ENCODE results near the gene TPX2. TPM values are rescaled to one million over a fixed set of nuclear protein-coding genes. Genes with fewer than 3 reads are reported as not detected.

The TPX2 gene
- total and polyA plus RNA-seq, 7 donors, result 0.63 to 8.5 (median 2.2) TPM

DNA sequence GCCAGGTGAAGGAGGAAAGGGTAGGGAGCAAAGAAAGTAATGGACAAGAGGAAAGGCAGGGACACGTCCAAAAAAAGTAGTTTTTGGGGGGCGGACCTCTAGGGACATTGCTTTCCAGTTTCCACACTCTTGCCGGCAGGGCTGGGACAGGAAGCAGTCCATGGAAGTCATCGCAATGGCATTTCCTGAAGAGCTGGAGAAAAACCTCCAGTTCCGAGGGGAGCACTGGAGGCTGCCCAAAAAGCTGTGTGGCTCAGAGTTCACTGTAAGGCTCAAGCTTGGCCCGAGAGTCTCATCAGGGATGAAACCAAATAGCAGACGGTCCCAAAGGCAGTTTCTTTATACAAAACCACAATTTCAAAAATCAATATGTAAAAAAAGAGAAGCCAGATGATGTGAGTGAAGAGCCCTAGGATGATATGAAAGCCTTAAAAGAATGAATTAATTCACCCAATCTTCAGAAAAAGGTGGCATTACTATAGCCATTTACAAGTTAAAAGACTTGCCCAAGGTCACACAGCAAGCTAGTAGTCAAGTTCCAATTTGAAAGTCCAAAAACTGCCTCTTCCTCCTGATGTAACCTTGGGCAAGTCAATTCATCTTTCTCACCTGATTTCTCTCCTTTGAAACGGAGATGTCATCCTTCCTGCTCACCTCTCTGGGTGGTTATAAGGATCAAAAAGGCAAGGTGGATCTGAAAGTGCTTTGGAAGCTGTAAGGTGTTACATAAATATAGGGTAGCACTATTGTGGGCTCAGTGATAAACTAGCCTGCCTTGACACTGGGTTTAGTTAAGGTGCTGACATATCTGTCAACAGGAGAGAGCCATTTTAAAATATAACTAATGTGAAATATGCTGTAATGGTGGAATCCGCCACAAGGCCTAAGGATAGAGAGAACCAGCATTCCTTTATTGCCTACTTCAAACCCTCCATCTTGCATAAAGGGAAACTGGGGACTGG, 25.5 kb upstream of the TPX2 start:
- 38 to 48% (median 44%) methylated on average over 9 of the region's 9 CpGs for WGBS, 3 donors
- DNase-seq, result peak; percentile 88 to 90

DNA sequence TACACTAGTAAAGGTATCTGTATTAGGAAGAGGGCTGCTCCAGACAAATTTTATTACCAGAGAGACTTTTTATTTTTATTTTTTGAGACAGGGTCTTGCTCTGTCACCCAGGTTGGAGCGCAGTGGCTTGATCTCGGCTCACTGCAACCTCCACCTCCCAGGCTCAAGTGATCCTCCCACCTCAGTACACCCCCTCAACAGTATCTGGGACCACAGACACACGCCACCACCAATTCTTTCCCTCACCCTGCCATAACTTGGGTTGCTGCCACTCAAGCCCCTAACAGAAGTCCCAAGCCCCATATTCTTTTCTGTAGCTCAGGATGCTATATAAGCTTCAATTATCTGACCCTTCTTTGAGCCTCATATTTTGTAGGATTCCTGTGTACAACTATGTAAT, 23.3 kb upstream of the TPX2 start:
- H3K27me3 ChIP-seq (ENCODE audit: insufficient read depth in 3 of 3, low read length in 2 of 3), result no peaks in the 10 kb centered on the region
- intact Hi-C loops (cut with DNase I), result loop anchor here in 1 of 2 donors (10.0 kb wide), 1 partner anchor 141 kb away; no protein-coding TSS in a partner anchor
- H3K9me3 ChIP-seq, result no peaks in the 10 kb centered on the region
- H3K4me3 ChIP-seq, result peak overlapping the region; percentile 85
- H3K4me1 ChIP-seq, result peaks cover 89% of the 10 kb centered on the region
- 57 to 62% (median 61%) methylated on average over 3 of the region's 3 CpGs for WGBS, 3 donors
- peaks cover 20 to 64% of the 10 kb centered on the region in 2 donors for H3K36me3 ChIP-seq (ENCODE audit: insufficient read depth in 1 of 2, low read depth in 1 of 2)
- DNase-seq, result no peak
- TF ChIP-seq, protein P1, sequence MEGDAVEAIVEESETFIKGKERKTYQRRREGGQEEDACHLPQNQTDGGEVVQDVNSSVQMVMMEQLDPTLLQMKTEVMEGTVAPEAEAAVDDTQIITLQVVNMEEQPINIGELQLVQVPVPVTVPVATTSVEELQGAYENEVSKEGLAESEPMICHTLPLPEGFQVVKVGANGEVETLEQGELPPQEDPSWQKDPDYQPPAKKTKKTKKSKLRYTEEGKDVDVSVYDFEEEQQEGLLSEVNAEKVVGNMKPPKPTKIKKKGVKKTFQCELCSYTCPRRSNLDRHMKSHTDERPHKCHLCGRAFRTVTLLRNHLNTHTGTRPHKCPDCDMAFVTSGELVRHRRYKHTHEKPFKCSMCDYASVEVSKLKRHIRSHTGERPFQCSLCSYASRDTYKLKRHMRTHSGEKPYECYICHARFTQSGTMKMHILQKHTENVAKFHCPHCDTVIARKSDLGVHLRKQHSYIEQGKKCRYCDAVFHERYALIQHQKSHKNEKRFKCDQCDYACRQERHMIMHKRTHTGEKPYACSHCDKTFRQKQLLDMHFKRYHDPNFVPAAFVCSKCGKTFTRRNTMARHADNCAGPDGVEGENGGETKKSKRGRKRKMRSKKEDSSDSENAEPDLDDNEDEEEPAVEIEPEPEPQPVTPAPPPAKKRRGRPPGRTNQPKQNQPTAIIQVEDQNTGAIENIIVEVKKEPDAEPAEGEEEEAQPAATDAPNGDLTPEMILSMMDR (IDR thresholded peaks at IDR 0.05), result no peak
- H3K27ac ChIP-seq, result peak overlapping the region; percentile 98
- no peak for ATAC-seq

More for the DNA sequence above, 25.5 kb upstream of the TPX2 start:
- TF ChIP-seq, protein P1 (IDR thresholded peaks at IDR 0.05), result no peak
- no peaks in the 10 kb centered on the region for H3K9me3 ChIP-seq
- H3K36me3 ChIP-seq (ENCODE audit: insufficient read depth in 1 of 2, low read depth in 1 of 2), result peaks cover 15 to 43% of the 10 kb centered on the region in 2 donors
- peak in 3 of 4 donors; percentile 38 to 54 (median 49) for ATAC-seq
- H3K4me1 ChIP-seq, result peaks cover 93% of the 10 kb centered on the region
- H3K27me3 ChIP-seq (ENCODE audit: insufficient read depth in 3 of 3, low read length in 2 of 3), result no peaks in the 10 kb centered on the region
- intact Hi-C loops (cut with DNase I), result loop anchor here in 1 of 2 donors (10.0 kb wide), 1 partner anchor 139 kb away; no protein-coding TSS in a partner anchor
- peak overlapping the region; percentile 85 for H3K27ac ChIP-seq
- H3K4me3 ChIP-seq, result peak overlapping the region; percentile 53

DNA sequence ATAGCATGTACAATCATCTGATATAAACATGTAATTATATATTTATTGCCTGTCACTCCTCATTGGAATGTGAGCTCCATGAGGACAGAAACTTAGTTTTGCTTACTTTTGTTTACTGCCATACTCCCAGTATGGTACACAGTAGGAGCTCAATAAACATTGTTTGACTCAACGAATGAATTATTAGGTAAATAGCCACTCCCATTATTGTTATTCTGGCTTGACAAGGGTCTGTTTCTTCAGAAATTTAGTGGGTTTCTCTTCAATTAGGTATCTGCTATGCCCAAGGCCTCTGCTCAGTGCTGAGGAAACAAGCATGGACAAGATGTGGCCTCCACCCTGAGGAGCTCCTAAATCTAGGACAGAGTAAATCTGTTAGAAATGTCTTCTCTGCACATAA, 22.7 kb upstream of the TPX2 start:
- ATAC-seq (no peak), DNase-seq (no peak)
- H3K27me3 ChIP-seq (ENCODE audit: insufficient read depth in 3 of 3, low read length in 2 of 3), result no peaks in the 10 kb centered on the region
- H3K36me3 ChIP-seq (ENCODE audit: insufficient read depth in 1 of 2, low read depth in 1 of 2), result peaks cover 20 to 67% of the 10 kb centered on the region in 2 donors
- intact Hi-C loops (cut with DNase I), result loop anchor here in 1 of 2 donors (10.0 kb wide), 1 partner anchor 142 kb away; no protein-coding TSS in a partner anchor
- H3K9me3 ChIP-seq, result no peaks in the 10 kb centered on the region
- TF ChIP-seq, protein P1 (IDR thresholded peaks at IDR 0.05), result no peak
- 56 to 69% (median 66%) methylated on average over 1 of the region's 1 CpG for WGBS, 3 donors
- H3K4me3 ChIP-seq, result peak overlapping the region; percentile 85
- peak overlapping the region; percentile 98 for H3K27ac ChIP-seq
- peaks cover 83% of the 10 kb centered on the region for H3K4me1 ChIP-seq

DNA sequence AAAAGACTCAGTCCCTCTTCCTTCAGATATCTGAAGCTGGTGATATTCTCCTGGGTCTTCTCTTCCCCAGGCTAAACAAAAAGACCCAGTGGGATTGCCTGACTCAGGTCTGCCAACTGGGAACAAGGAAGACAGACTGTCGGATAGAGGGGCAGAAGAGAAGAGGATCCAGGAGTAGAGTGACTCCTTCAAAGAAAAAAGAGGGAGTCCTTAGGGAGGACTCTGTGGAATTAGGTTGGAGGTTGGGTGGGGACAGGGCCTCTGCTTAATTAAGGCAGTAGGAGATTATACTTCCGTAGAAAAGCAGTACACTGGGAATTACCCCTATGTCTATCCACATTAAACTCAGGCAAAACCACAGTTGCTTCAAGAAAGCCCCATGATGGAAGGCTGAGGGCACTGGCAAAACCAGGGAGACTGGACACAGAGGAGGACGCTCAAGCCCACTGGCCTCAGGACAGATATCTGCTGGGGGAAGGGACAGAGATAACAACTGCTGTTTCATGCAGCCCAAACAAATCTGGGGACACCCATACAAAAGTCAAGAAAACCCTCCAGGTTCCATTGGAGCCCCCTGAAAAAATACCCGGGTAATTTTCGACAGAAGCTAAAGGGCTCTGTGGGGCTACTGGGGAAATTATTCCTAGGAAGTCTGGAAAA, 22.1 kb upstream of the TPX2 start:
- Histone ChIP-seq H3K4me1 (peaks cover 77% of the 10 kb centered on the region), H3K36me3 (ENCODE audit: insufficient read depth in 1 of 2, low read depth in 1 of 2) (peaks cover 20 to 66% of the 10 kb centered on the region in 2 donors), H3K27me3 (ENCODE audit: insufficient read depth in 3 of 3, low read length in 2 of 3) (no peaks in the 10 kb centered on the region), H3K27ac (peak overlapping the region; percentile 98), H3K9me3 (no peaks in the 10 kb centered on the region), H3K4me3 (peak overlapping the region; percentile 85)
- ATAC-seq, result no peak
- TF ChIP-seq, protein P1 (IDR thresholded peaks at IDR 0.05), result no peak
- 65 to 79% (median 66%) methylated on average over 5 of the region's 5 CpGs for WGBS, 3 donors
- intact Hi-C loops (cut with DNase I), result loop anchor here in 1 of 2 donors (10.0 kb wide), 1 partner anchor 142 kb away; no protein-coding TSS in a partner anchor
- DNase-seq, result no peak
